ENCODE results near the gene LRRC32. TPM values are rescaled to one million over a fixed set of nuclear protein-coding genes. Genes with fewer than 3 reads are reported as not detected.

Gene LRRC32
- total and polyA plus RNA-seq, 2 experiments from 2014 or later = 0.42 to 0.58 TPM

DNA sequence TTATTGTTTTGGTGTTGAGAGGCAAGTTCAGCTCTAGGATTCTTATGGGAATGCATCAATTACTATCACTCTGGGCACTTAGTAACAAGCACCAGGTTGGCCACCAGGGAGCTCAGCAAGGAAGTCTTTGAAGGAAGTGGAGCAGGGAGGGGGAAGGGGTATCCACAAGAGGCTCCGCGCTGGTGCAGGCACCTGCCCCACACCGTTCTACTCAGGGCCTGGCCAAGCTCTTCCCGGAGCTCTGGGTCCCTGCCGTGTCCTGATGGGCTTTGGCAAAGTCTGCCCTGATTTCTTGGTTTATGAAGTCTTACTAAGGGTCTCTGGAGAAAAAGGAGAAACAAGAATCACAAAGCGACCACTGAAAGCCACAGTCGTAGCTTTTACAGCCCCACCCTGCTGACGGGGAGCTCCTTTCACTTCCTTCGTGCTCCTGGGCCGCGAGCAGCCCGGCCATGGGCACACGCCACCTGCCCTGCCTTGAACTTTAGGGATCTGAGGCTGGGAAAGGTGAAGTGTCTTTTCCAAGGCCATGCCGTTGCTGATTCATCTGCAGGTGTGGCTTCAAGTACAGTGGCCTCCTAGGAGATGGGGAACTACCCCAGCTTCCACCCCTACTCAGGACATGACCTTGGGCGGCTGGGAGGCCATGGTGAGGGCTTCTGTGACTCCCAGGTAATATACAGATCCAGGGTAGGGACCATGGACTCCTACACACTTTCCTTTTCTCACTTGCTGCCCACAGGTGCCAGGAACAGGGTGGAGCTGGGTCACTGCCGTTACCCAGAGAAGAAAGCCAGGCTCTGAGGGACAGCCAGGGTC, 15.9 kb upstream of the LRRC32 start (continued):
- TF ChIP-seq ZNF114 (CRISPR knock-in tag; IDR thresholded peaks at IDR 0.05) (no peak), POLR2AphosphoS5 (IDR thresholded peaks at IDR 0.05; ENCODE audit: low read depth) (no peak)

DNA sequence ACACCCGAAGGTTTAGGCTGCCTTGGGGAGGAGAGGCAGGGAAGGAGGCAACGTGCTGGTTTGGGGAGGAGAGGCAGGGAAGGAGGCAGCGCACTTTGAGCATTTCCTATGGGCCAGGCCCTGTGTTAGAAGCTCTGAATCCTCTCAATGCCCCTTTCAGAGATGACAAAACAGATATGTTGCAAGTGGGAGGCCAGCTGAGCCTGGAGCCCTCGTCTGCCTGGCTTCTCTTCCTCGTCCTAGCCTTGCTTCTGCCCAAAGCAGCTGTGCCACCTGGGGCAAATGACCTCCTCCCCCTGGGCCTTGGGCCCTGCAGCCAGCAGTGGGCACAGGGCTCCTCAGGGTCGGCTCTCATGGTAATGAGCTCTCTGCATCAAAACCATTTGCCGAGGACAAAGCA, 15.3 kb upstream of the LRRC32 start:
- H3K27me3 Mint-ChIP-seq (ENCODE audit: insufficient read depth, low read depth, poor library complexity) = peaks cover 24% of the 10 kb centered on the region
- H4K20me1 ChIP-seq (replicated peaks; ENCODE audit: insufficient read depth) = no peaks in the 10 kb centered on the region
- no peaks in the 10 kb centered on the region for H3K27me3 ChIP-seq (ENCODE audit: insufficient read depth)
- no peak overlapping the region for H3K4me3 Mint-ChIP-seq
- H3K27ac Mint-ChIP-seq = no peak overlapping the region
- H3K4me1 ChIP-seq (ENCODE audit: insufficient read depth) = peaks cover 7% of the 10 kb centered on the region; the same call in 1 of the 2 replicates
- TF ChIP-seq ZNF462 (CRISPR knock-in tag; IDR thresholded peaks at IDR 0.05) = no peak
- TF ChIP-seq STAT1 (IDR thresholded peaks at IDR 0.05; ENCODE audit: unreplicated experiment) = no peak
- TF ChIP-seq JUNB (IDR thresholded peaks at IDR 0.05; ENCODE audit: unreplicated experiment) = no peak
- TF ChIP-seq CREB1 (CRISPR knock-in tag; IDR thresholded peaks at IDR 0.05; ENCODE audit: low read depth) = no peak
- no peak for TF ChIP-seq ZNF331 (CRISPR knock-in tag; IDR thresholded peaks at IDR 0.05; ENCODE audit: low read depth)
- no peak for TF ChIP-seq ZNF114 (CRISPR knock-in tag; IDR thresholded peaks at IDR 0.05)
- no peak for TF ChIP-seq NANOG (IDR thresholded peaks at IDR 0.05; ENCODE audit: borderline replicate concordance)
- TF ChIP-seq EZH2 (IDR thresholded peaks at IDR 0.05; ENCODE audit: low read depth, unreplicated experiment) = no peak
- DNase-seq (ENCODE audit: low spot score) (no peak), ATAC-seq (no peak; the same call in 2 of the 3 replicates)
- H3K27ac ChIP-seq (ENCODE audit: low read depth) = no peak overlapping the region
- no peaks in the 10 kb centered on the region for H3K36me3 Mint-ChIP-seq (ENCODE audit: low read depth)
- H3K9me2 ChIP-seq (ENCODE audit: insufficient read depth) = no peaks in the 10 kb centered on the region
- no peak overlapping the region for H3K4me2 ChIP-seq
- H3K9me3 Mint-ChIP-seq = no peaks in the 10 kb centered on the region; the same call in 2 of the 3 replicates
- H2AFZ ChIP-seq = peak overlapping the region; percentile 73
- no peaks in the 10 kb centered on the region for H3K79me2 ChIP-seq (replicated peaks; ENCODE audit: insufficient read depth)
- H3F3A ChIP-seq (replicated peaks; ENCODE audit: low read depth) = no peaks in the 10 kb centered on the region
- H3K4me3 ChIP-seq = no peak overlapping the region
- H3K4me1 Mint-ChIP-seq = peaks cover 13% of the 10 kb centered on the region
- H3K36me3 ChIP-seq (ENCODE audit: insufficient read depth) = no peaks in the 10 kb centered on the region
